ENCODE data around the gene SIAH2. TPM values are rescaled to one million over a fixed set of nuclear protein-coding genes. Genes with fewer than 3 reads are reported as not detected.

The SIAH2 gene
- total and polyA plus RNA-seq, 9 donors, result 15.9 to 22.1 (median 19.8) TPM

DNA sequence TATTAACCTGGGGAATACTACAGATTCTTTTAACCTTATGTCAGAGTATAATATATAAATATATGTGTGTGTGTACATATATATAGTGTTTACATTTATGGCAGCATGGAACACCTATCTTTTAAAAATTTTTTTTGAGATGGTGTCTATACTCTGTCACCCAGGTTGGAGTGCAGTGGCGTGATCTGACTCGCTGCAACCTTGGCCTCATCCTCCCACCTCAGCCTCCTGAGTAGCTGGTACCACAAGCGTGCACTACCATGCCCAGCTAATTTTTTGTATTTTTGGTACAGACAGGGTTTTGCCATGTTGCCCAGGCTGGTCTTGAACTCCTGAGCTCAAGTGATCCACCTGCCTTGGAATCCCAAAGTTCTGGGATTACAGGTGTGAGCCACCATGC is 40.7 kb downstream of the SIAH2 start:
- H3K36me3 ChIP-seq (ENCODE audit: control insufficient read depth, insufficient read depth, low read length), result no peaks in the 10 kb centered on the region
- H3K27ac ChIP-seq (ENCODE audit: low read length), result no peak overlapping the region
- WGBS (ENCODE audit: insufficient coverage), result no CpG with 5 or more reads among the region's 3 CpGs

DNA sequence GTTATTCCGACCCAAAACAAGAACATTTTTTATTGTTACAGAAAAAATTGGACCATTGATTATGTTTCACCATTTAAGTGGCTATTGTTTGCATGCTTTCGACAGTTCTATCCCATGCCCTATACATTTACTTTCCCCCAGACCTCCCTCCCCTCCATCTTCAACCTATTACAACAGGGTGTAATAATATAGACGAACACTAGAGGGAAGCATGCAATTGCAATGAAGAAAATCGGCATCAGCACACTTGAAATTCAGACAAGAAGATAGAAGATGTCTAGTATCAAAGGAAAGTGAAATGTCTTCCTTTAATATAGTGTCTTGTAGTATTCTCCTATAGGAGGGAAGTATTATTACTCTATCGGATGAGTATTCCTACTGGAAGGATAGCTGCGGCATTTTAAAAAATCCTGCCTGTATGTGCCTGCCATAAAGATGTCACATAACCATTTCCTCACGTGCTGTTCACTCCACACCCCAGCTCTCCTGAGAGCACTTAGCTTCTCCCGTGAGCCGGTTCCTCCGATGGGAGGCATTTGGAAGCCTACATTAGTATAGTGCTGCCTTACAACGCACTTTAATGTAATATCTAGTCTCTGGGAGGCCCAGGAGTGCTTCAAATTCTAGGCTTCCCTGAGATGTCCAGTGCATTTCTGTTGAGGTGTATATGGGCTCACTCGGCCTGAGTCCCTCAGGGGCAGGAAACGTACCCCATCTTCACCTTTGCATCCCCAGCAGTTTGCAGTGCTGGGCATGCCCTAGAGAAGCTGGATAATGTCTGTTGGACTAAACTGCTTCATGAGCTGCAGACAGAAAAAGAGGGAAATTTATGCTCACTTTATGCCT is 41.5 kb downstream of the SIAH2 start:
- peaks cover 2% of the 10 kb centered on the region for H3K4me1 ChIP-seq (ENCODE audit: control insufficient read depth, insufficient read depth, low read length)
- no peaks in the 10 kb centered on the region for H3K27me3 ChIP-seq (ENCODE audit: control insufficient read depth, insufficient read depth, low read length)
- H3K36me3 ChIP-seq (ENCODE audit: control insufficient read depth, insufficient read depth, low read length), result no peaks in the 10 kb centered on the region
- H3K27ac ChIP-seq (ENCODE audit: low read length), result no peak overlapping the region
- peak; percentile 79 for DNase-seq
- H3K9me3 ChIP-seq (replicated peaks; ENCODE audit: control insufficient read depth, low read depth, low read length), result no peaks in the 10 kb centered on the region
- WGBS (ENCODE audit: insufficient coverage), result 20% methylated on average over 1 of the region's 13 CpGs
- H3K4me3 ChIP-seq (ENCODE audit: low read length), result no peak overlapping the region

More for the DNA sequence above, 40.7 kb downstream of the SIAH2 start:
- DNase-seq, result no peak
- H3K4me3 ChIP-seq (ENCODE audit: low read length), result no peak overlapping the region
- H3K9me3 ChIP-seq (replicated peaks; ENCODE audit: control insufficient read depth, low read depth, low read length), result no peaks in the 10 kb centered on the region
- H3K4me1 ChIP-seq (ENCODE audit: control insufficient read depth, insufficient read depth, low read length), result peaks cover 2% of the 10 kb centered on the region
- no peaks in the 10 kb centered on the region for H3K27me3 ChIP-seq (ENCODE audit: control insufficient read depth, insufficient read depth, low read length)

DNA sequence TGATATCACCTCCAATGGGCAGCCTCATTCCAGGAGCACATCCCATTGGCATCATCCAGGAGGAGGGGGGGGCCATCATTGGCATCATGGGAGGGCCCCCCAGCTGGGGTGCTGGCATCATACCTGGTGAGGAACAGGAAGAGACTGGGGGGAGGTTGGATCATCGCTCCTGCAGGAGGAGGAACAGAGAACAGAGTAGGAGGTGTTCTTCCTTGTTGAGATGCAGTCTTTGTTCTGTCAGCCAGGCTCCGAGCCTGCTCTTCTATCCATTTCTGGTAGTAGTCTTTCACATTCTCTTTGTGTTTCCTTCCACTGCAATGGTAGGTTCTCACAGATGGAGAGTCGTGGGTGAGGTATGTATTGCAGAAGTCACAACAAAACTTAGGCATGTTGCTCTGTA is 42.5 kb downstream of the SIAH2 start:
- H3K4me3 ChIP-seq (ENCODE audit: low read length), result no peak overlapping the region
- H3K27ac ChIP-seq (ENCODE audit: low read length), result no peak overlapping the region
- 65% methylated on average over 2 of the region's 3 CpGs for WGBS (ENCODE audit: insufficient coverage)
- H3K36me3 ChIP-seq (ENCODE audit: control insufficient read depth, insufficient read depth, low read length), result no peaks in the 10 kb centered on the region
- H3K4me1 ChIP-seq (ENCODE audit: control insufficient read depth, insufficient read depth, low read length), result peaks cover 2% of the 10 kb centered on the region
- H3K9me3 ChIP-seq (replicated peaks; ENCODE audit: control insufficient read depth, low read depth, low read length), result no peaks in the 10 kb centered on the region
- DNase-seq, result no peak
- H3K27me3 ChIP-seq (ENCODE audit: control insufficient read depth, insufficient read depth, low read length), result no peaks in the 10 kb centered on the region

DNA sequence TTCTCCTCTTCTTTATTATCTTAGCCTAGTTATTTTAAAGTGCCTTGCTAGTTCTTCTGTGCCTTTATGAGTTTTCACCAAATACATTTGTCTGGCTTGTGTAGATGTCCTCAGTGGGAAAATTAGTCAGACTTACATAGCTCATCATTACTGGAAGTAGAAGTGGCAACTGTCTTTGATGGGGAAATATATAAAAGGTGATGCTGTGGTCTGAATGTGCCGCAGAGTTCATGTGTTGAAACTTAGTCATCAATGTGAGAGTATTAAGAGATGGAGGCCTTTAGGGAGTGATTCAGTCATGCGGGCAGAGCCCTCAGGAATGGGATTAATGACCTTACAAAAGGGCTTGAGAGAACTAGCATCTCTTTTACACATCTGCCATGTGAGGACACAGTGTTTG is 52.9 kb downstream of the SIAH2 start:
- H3K9me3 ChIP-seq (replicated peaks; ENCODE audit: control insufficient read depth, low read depth, low read length), result peaks cover 6% of the 10 kb centered on the region
- 87% methylated on average over 2 of the region's 2 CpGs for WGBS (ENCODE audit: insufficient coverage)

DNA sequence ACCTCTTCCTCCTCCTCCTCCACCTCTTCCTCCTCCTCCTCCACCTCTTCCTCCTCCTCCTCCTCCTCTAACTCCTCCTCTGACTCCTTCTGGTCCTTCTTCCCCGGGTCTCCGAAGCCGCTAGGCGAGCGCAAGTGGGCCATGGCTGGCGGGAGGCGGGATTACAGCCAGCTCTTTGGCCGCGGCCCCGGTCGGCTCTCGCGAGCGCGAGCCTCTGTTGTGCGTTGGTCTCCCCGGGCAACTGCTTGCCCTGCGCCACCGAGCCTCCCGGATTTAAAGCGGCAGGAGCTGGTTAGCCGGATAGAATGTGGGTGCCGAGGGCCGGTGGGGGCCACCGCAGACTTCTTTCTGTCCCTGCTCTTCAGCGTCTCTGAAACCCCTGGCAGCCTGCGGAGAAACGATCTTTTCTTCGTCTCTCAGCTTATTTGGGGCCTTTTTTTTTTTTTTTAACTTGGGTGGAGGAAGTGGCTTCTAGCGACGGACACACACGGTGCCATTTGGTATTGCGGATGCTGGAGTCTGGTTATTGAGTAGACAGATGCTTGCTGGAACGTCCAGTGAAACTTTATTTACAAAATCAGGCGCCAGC is 59.1 kb downstream of the SIAH2 start, which contains the start of gene ERICH6:
Gene ERICH6, minus strand, starts transcription at position 165 of the 589 bp plus-strand sequence. Its CDS starts 22 bp downstream, at position 143.
- DNase-seq, result peak; percentile 96
- peak within 1 kb of the TSS; percentile 77 for H3K27ac ChIP-seq (ENCODE audit: low read length)
- peaks cover 6% of the 10 kb centered on the region for H3K4me1 ChIP-seq (ENCODE audit: control insufficient read depth, insufficient read depth, low read length)
- H3K9me3 ChIP-seq (replicated peaks; ENCODE audit: control insufficient read depth, low read depth, low read length), result peaks cover 4% of the 10 kb centered on the region
- no peaks in the 10 kb centered on the region for H3K27me3 ChIP-seq (ENCODE audit: control insufficient read depth, insufficient read depth, low read length)
- WGBS (ENCODE audit: insufficient coverage), result 0% methylated on average over 25 of the region's 35 CpGs
- peaks cover 5% of the 10 kb centered on the region for H3K36me3 ChIP-seq (ENCODE audit: control insufficient read depth, insufficient read depth, low read length)
- peak within 1 kb of the TSS; percentile 61 for H3K4me3 ChIP-seq (ENCODE audit: low read length)

More for the DNA sequence above, 52.9 kb downstream of the SIAH2 start:
- Histone ChIP-seq H3K4me1 (ENCODE audit: control insufficient read depth, insufficient read depth, low read length) (no peaks in the 10 kb centered on the region), H3K4me3 (ENCODE audit: low read length) (no peak overlapping the region), H3K27ac (ENCODE audit: low read length) (no peak overlapping the region), H3K36me3 (ENCODE audit: control insufficient read depth, insufficient read depth, low read length) (peaks cover 20% of the 10 kb centered on the region), H3K27me3 (ENCODE audit: control insufficient read depth, insufficient read depth, low read length) (no peaks in the 10 kb centered on the region)
- DNase-seq, result no peak

DNA sequence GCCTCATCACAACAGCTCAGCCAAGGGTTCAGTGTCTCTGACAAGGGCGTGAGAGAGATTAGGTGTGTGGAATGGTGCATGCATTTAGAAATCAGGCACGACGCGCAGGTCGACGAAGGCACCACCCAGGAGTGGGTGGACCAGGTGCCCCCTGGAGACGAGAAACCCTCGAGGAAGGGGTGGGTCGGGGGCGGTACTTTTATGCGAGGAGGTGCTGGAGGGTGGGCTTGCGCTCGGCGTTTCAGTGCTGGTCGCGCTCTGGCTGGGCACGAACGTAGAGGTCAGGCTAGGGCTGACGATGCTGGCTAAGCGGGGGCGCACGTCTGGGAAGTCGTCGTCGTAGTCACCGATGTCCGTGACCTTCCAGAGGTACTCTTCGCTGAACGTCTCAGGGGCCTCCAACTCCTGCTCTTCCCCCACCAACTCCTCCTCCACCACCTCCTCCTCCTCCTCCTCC is 59.6 kb downstream of the SIAH2 start:
- Histone ChIP-seq H3K27ac (ENCODE audit: low read length) (peak overlapping the region; percentile 77), H3K4me3 (ENCODE audit: low read length) (peak overlapping the region; percentile 61), H3K4me1 (ENCODE audit: control insufficient read depth, insufficient read depth, low read length) (peaks cover 6% of the 10 kb centered on the region), H3K36me3 (ENCODE audit: control insufficient read depth, insufficient read depth, low read length) (peaks cover 5% of the 10 kb centered on the region), H3K27me3 (ENCODE audit: control insufficient read depth, insufficient read depth, low read length) (no peaks in the 10 kb centered on the region), H3K9me3 (replicated peaks; ENCODE audit: control insufficient read depth, low read depth, low read length) (peaks cover 4% of the 10 kb centered on the region)
- 2% methylated on average over 29 of the region's 29 CpGs for WGBS (ENCODE audit: insufficient coverage)
- no peak for DNase-seq

DNA sequence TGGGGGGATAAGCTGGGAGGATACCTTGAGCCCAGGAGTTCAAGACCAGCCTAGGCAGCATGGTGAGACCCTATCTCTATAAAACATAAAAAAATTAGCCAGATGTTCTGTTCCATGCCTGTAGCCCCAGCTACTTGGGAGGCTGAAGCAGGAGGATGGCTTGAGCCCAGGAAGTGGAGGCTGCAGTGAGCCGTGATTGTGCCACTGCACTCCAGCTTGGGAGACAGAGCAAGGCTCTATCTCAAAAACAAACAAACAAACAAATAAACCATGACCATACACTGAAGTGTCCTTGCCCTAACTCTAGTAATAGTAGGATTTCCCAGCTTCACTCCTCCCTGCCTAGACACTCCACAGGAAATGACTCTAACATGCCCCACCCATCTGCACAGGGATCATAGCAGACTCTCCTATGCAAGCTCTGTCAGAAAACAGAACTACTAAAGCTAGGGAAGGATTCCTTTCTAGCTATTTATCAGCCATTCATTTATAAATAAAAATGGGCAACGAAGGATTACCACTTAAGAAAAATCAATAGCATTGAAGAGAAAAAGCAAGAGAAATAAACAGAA is 63.8 kb downstream of the SIAH2 start:
- H3K27me3 ChIP-seq (ENCODE audit: control insufficient read depth, insufficient read depth, low read length), result no peaks in the 10 kb centered on the region
- no peaks in the 10 kb centered on the region for H3K36me3 ChIP-seq (ENCODE audit: control insufficient read depth, insufficient read depth, low read length)
- peaks cover under 1% of the 10 kb centered on the region for H3K4me1 ChIP-seq (ENCODE audit: control insufficient read depth, insufficient read depth, low read length)
- H3K27ac ChIP-seq (ENCODE audit: low read length), result no peak overlapping the region
- DNase-seq, result peak; percentile 16
- H3K4me3 ChIP-seq (ENCODE audit: low read length), result no peak overlapping the region
- WGBS (ENCODE audit: insufficient coverage), result no CpG with 5 or more reads among the region's 2 CpGs
- H3K9me3 ChIP-seq (replicated peaks; ENCODE audit: control insufficient read depth, low read depth, low read length), result no peaks in the 10 kb centered on the region

DNA sequence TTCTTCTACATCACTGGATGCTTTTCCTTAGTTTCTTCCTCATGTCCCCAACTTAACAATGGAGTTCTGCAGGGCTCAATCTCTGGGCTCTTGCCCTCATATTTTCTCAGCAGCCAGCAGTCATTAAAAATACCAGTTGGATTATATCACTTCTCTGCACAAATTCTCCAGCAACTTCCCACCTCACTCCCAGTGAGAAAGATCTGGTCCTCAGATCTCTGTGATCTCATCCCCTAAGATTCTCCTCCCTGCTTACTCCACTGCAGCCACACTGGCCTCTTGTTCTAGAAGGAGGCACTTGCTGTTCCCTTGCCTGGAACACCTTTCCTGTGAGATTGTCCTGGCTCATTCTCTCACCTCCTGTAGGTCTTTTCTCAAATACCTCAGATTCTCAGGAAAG is 65.3 kb downstream of the SIAH2 start:
- no peak for DNase-seq
- Histone ChIP-seq H3K4me3 (ENCODE audit: low read length) (no peak overlapping the region), H3K27me3 (ENCODE audit: control insufficient read depth, insufficient read depth, low read length) (no peaks in the 10 kb centered on the region), H3K36me3 (ENCODE audit: control insufficient read depth, insufficient read depth, low read length) (no peaks in the 10 kb centered on the region), H3K27ac (ENCODE audit: low read length) (no peak overlapping the region), H3K4me1 (ENCODE audit: control insufficient read depth, insufficient read depth, low read length) (no peaks in the 10 kb centered on the region), H3K9me3 (replicated peaks; ENCODE audit: control insufficient read depth, low read depth, low read length) (peaks cover 2% of the 10 kb centered on the region)

DNA sequence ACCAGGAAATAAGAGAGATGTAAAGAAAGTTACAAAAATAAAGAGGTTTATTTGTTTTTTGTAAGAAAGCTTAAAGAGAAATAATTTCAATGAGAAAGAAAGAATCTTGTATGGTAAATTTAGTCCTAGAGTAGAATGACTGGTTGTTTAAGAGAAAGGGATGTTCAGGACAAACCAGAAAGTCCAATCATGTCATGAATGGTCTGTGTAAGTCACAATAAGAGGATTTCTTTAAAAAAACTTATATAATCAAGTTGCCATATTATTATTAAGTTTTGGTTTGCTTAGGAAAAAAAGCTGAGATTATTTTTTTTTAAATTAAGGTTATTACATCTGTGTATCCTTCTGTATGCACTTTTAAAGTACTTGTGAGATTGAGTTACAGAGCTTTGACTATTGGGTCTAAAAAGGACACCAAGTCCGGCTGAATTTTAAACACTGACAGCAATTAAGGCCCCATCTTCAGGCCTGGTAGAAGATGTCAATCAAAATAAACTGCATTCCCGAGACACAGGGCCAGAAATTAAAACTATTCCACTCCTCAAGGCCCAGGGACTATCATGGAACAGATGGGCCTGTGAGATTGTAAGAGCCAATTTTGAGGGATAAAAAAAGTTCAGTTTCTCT is 71.4 kb downstream of the SIAH2 start:
- H3K4me1 ChIP-seq (ENCODE audit: control insufficient read depth, insufficient read depth, low read length), result no peaks in the 10 kb centered on the region
- no CpG with 5 or more reads among the region's 2 CpGs for WGBS (ENCODE audit: insufficient coverage)
- H3K27me3 ChIP-seq (ENCODE audit: control insufficient read depth, insufficient read depth, low read length), result no peaks in the 10 kb centered on the region
- no peak for DNase-seq
- no peak overlapping the region for H3K27ac ChIP-seq (ENCODE audit: low read length)
- peaks cover 5% of the 10 kb centered on the region for H3K9me3 ChIP-seq (replicated peaks; ENCODE audit: control insufficient read depth, low read depth, low read length)
- no peak overlapping the region for H3K4me3 ChIP-seq (ENCODE audit: low read length)
- H3K36me3 ChIP-seq (ENCODE audit: control insufficient read depth, insufficient read depth, low read length), result no peaks in the 10 kb centered on the region
